KOPT-K1 (cell line): Measurements from ENCODE around the gene ADAMTS5.

Source experiments
- H3K27ac ChIP-seq: fragments of 200-600 bp; sonication (generic); 2 replicates; pipeline ENCODE4 v1.5.1; 2016; ENCODE audit warnings: antibody characterized with exemption, mild to moderate bottlenecking, low read depth, low read length; ENCODE audit not compliant: poor library complexity, severe bottlenecking
- H3K36me3 ChIP-seq: fragments of 200-600 bp; sonication (generic); 2 replicates; pipeline ENCODE4 v1.5.1; 2017; ENCODE audit warnings: antibody characterized with exemption, mild to moderate bottlenecking, low read length, moderate library complexity; ENCODE audit not compliant: insufficient read depth
- H3K9me3 ChIP-seq: fragments of 200-600 bp; sonication (generic); 2 replicates; pipeline ENCODE4 v1.5.1; 2017; ENCODE audit warnings: antibody characterized with exemption, low read length, mild to moderate bottlenecking; ENCODE audit not compliant: insufficient read depth, poor library complexity, severe bottlenecking

Gene ADAMTS5

DNA sequence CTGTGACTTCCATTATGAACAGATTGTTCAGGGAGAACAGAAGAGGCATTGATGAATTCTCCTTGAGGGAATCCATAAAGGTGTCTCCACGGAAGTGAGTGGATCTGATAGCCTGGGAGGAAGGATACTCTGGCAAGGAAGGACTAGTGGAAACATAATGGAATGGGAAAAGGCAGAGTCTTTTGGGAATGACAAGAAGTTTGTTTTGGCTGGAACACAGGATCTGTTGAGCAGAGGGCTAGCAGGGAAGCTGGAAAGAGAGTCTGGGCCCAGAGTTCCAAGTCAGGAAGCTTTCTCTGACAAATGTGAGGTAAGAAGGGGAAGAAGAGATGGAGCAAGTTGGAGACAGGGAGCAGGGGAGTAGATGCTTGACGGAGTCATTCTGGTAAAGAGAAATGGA lies 8.1 kb downstream of the ADAMTS5 start:
- Histone ChIP-seq H3K9me3 (no peaks in the 10 kb centered on the region), H3K27ac (no peak overlapping the region), H3K36me3 (no peaks in the 10 kb centered on the region)

- no peak overlapping the region for H3K27ac ChIP-seq
- no peaks in the 10 kb centered on the region for H3K36me3 ChIP-seq
- no peaks in the 10 kb centered on the region for H3K9me3 ChIP-seq
Measured at GRCh38 chr21:26956813-26957212, 10.1 kb downstream of the ADAMTS5 start.

- H3K36me3 ChIP-seq, result no peaks in the 10 kb centered on the region
- H3K9me3 ChIP-seq, result no peaks in the 10 kb centered on the region
- H3K27ac ChIP-seq, result no peak overlapping the region
Measured at GRCh38 chr21:26956216-26956615, 10.7 kb downstream of the ADAMTS5 start.

DNA sequence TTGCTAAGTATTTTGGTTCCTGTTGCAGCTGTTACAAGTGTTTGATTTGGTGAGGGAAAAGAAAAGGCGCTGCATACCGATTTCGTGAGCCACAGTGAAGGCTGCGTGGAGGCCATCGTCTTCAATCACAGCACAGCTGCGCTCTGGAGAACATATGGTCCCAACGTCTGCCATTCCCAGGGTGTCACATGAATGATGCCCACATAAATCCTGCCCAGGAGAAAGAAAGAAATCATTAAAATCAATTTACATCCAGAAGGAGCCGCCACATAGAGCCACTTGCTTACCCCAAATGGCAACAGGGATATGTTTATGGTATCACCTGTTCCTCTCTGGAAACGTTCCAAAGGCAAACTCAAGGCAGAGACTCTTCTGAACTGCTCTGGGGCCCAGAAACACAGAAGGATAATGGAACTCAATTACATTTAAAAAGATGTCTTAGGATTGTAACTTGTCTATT lies 12.2 kb downstream of the ADAMTS5 start:
- Histone ChIP-seq H3K36me3 (no peaks in the 10 kb centered on the region), H3K9me3 (no peaks in the 10 kb centered on the region), H3K27ac (no peak overlapping the region)

- Histone ChIP-seq H3K9me3 (no peaks in the 10 kb centered on the region), H3K27ac (no peak overlapping the region), H3K36me3 (no peaks in the 10 kb centered on the region)
Measured at GRCh38 chr21:26952374-26953066, 14.4 kb downstream of the ADAMTS5 start.

- H3K27ac ChIP-seq, result no peak overlapping the region
- no peaks in the 10 kb centered on the region for H3K36me3 ChIP-seq
- H3K9me3 ChIP-seq, result no peaks in the 10 kb centered on the region
Measured at GRCh38 chr21:26949830-26950229, 17.1 kb downstream of the ADAMTS5 start.

DNA sequence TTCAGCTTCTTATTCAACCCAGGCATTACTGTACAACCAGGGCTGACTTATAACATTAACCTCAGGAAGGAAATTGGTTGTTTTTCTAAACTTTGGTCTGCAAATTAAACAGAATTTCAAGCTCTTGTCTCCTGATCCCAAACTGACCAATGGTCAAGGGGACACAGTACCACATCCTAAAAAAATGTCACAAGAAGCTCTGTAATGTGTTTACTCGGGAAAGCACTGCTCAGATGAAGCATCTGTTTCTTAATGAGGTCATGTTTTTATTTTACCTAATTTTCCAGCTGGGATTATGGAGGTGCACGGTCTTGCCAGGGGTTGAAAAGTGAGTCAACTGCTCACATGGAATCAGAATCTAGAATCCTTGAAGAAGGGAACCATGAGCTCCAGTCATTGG lies 18.7 kb downstream of the ADAMTS5 start:
- Histone ChIP-seq H3K9me3 (no peaks in the 10 kb centered on the region), H3K27ac (no peak overlapping the region), H3K36me3 (no peaks in the 10 kb centered on the region)

GRCh38 chr21:26946744-26947446 lies 20.0 kb downstream of the ADAMTS5 start:
- Histone ChIP-seq H3K36me3 (no peaks in the 10 kb centered on the region), H3K9me3 (no peaks in the 10 kb centered on the region), H3K27ac (no peak overlapping the region)

GRCh38 chr21:26945916-26946675 lies 20.8 kb downstream of the ADAMTS5 start:
- H3K36me3 ChIP-seq, result no peaks in the 10 kb centered on the region
- no peak overlapping the region for H3K27ac ChIP-seq
- H3K9me3 ChIP-seq, result no peaks in the 10 kb centered on the region

- Histone ChIP-seq H3K27ac (no peak overlapping the region), H3K9me3 (no peaks in the 10 kb centered on the region), H3K36me3 (no peaks in the 10 kb centered on the region)
Measured at GRCh38 chr21:26943921-26944320, 23.0 kb downstream of the ADAMTS5 start.

GRCh38 chr21:26941421-26941820 lies 25.5 kb downstream of the ADAMTS5 start:
- H3K27ac ChIP-seq, result no peak overlapping the region
- no peaks in the 10 kb centered on the region for H3K36me3 ChIP-seq
- H3K9me3 ChIP-seq, result no peaks in the 10 kb centered on the region

GRCh38 chr21:26939601-26940111 lies 27.2 kb downstream of the ADAMTS5 start:
- Histone ChIP-seq H3K36me3 (no peaks in the 10 kb centered on the region), H3K27ac (no peak overlapping the region)

DNA sequence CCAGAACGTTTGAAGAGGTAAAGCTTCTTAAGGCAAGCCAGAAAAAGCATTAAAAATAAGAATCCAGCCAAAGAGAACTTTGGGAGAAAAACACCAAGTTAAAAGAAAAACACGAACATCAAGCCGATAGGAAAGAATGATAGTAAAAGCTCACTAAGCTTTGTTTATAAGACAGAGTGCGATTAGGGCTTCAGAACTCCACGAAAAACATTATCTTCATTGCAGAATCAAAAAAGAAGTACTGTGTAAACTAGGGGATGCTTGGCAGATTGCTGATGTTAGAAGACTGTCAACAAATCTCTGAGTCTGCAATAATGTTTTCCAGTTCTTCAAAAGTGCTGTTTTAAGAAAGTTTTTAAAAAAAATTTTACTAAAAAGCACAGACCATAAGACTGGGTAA lies 30.2 kb downstream of the ADAMTS5 start:
- no peaks in the 10 kb centered on the region for H3K36me3 ChIP-seq
- H3K27ac ChIP-seq, result no peak overlapping the region
- H3K9me3 ChIP-seq, result no peaks in the 10 kb centered on the region

More at GRCh38 chr21:26939601-26940111, 27.2 kb downstream of the ADAMTS5 start:
- H3K9me3 ChIP-seq, result no peaks in the 10 kb centered on the region

DNA sequence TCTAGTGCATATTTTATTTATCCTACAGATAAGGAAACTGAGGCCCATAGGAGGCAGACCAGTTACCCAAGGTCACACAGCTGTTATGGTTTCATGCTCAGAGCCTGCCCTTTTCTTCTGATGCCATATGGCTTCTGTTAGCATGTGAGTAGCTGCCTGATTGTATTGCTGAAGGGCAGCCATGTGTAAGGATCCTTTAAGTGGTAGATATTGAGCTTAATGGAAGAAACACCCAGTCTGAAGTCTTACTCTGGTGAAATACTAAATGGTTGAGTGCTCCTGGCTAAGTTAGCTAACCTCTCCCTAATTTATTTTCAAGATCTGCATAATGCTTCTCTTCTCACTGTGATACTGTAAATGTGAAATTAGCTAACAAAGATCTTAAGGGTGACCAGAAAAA lies 30.9 kb downstream of the ADAMTS5 start:
- Histone ChIP-seq H3K27ac (no peak overlapping the region), H3K9me3 (no peaks in the 10 kb centered on the region), H3K36me3 (no peaks in the 10 kb centered on the region)

GRCh38 chr21:26934383-26934782 lies 32.5 kb downstream of the ADAMTS5 start:
- Histone ChIP-seq H3K27ac (no peak overlapping the region), H3K9me3 (no peaks in the 10 kb centered on the region), H3K36me3 (no peaks in the 10 kb centered on the region)
